Measurements from ENCODE around the gene SGSM1.
"Not testable (repeated sequence)": the region's sequence is repeated elsewhere in the genome, so short reads cannot be mapped to it uniquely, and the experiment has no call there.

The SGSM1 gene

GRCh38 chr22:24901448-24901847 is 95.4 kb downstream of the SGSM1 start:
- no peak for FAIRE-seq

- FAIRE-seq: no peak
Measured at GRCh38 chr22:24905909-24906308, 99.9 kb downstream of the SGSM1 start.

GRCh38 chr22:24907101-24907500 is 101.1 kb downstream of the SGSM1 start:
- FAIRE-seq: not testable (repeated sequence)

- no peak for FAIRE-seq
Measured at GRCh38 chr22:24920029-24920428, 114.0 kb downstream of the SGSM1 start.

GRCh38 chr22:24925586-24926427 is 119.8 kb downstream of the SGSM1 start:
- no peak for FAIRE-seq

- FAIRE-seq: no peak
Measured at GRCh38 chr22:24926428-24926725, 120.4 kb downstream of the SGSM1 start.

- no peak for FAIRE-seq
Measured at GRCh38 chr22:24926849-24927579, 121.0 kb downstream of the SGSM1 start.

- no peak for FAIRE-seq
Measured at GRCh38 chr22:24928322-24928721, 122.3 kb downstream of the SGSM1 start.

- no peak for FAIRE-seq
Measured at GRCh38 chr22:24930678-24931077, 124.7 kb downstream of the SGSM1 start.

- no peak for FAIRE-seq
Measured at GRCh38 chr22:24935771-24936483, 129.9 kb downstream of the SGSM1 start.

GRCh38 chr22:24937114-24937513 is 131.1 kb downstream of the SGSM1 start:
- FAIRE-seq: no peak

GRCh38 chr22:24938741-24939341 is 132.8 kb downstream of the SGSM1 start:
- no peak for FAIRE-seq

GRCh38 chr22:24942301-24942700 is 136.3 kb downstream of the SGSM1 start:
- no peak for FAIRE-seq

GRCh38 chr22:24944217-24944937 is 138.4 kb downstream of the SGSM1 start:
- FAIRE-seq: no peak

- no peak for FAIRE-seq
Measured at GRCh38 chr22:24945430-24945829, 139.4 kb downstream of the SGSM1 start.

GRCh38 chr22:24947383-24947782 is 141.4 kb downstream of the SGSM1 start:
- FAIRE-seq: no peak

GRCh38 chr22:24947881-24948280 is 141.9 kb downstream of the SGSM1 start:
- no peak for FAIRE-seq

GRCh38 chr22:24948356-24949202 is 142.6 kb downstream of the SGSM1 start:
- no peak for FAIRE-seq

- FAIRE-seq: no peak
Measured at GRCh38 chr22:24950272-24950902, 144.4 kb downstream of the SGSM1 start.

- FAIRE-seq: no peak
Measured at GRCh38 chr22:24951942-24952836, 146.2 kb downstream of the SGSM1 start, which contains the start of gene KIAA1671. Gene KIAA1671, plus strand, starts transcription at chr22:24952716. Its CDS starts 75,284 bp downstream, at chr22:25028000.

All from TTC549 (cell line).